GM12878 (cell line): Measurements from ENCODE around the gene TTC16. TPM values are rescaled to one million over a fixed set of nuclear protein-coding genes. Genes with fewer than 3 reads are reported as not detected.

Experiments used
- ATAC-seq: fragments of 200-7000 bp; cut with Tn5 transposase; 3 replicates; pipeline ENCODE4 v1.9.1; 2020; ENCODE audit warnings: mild to moderate bottlenecking, moderate library complexity
- BruUV-seq: library from RNA; stranded (reverse); fragments of 400-500 nt; replicated peaks from 2 replicates; lab custom pipeline; 2021; lab: Mats Ljungman, UMichigan
- CTCF ChIA-PET: fragments of 300-600 bp; sonication (Branson Sonifier 250); formaldehyde crosslinking; extraction: SDS; loops from one replicate; lab custom pipeline; 2021; ENCODE audit warnings: inconsistent platforms; lab: Yijun Ruan, JAX
- POLR2A ChIA-PET: fragments of 350-600 bp; formaldehyde crosslinking; extraction: SDS; loops from one replicate; lab custom pipeline; 2021; ENCODE audit warnings: inconsistent platforms; lab: Charles Lee
- RAD21 ChIA-PET: fragments of 300-600 bp; sonication (Branson Sonifier 250); formaldehyde crosslinking; loops from one replicate; lab custom pipeline; 2023; ENCODE audit warnings: antibody characterized with exemption; ENCODE audit not compliant: unreplicated experiment; lab: Charles Lee
- SMC1A ChIA-PET: fragments of 300-600 bp; sonication (Branson Sonifier 250); formaldehyde crosslinking; loops from one replicate; lab custom pipeline; 2023; ENCODE audit not compliant: unreplicated experiment, uncharacterized antibody; lab: Charles Lee
- DNase-seq: peaks from one replicate; pipeline ENCODE4 v3.0.0-alpha.2; 2011; ENCODE audit warnings: low read depth, low spot score
- FAIRE-seq: peaks from 3 replicates; lab custom pipeline; 2011; peaks lifted over from hg19 to GRCh38; lab: Jason Lieb, UNC
- H2AFZ ChIP-seq: 2 replicates; pipeline ENCODE4 v1.6.0; 2011; ENCODE audit warnings: low read depth, low read length, control low read depth; ENCODE audit not compliant: control insufficient read depth
- H3K27ac ChIP-seq: 2 replicates; pipeline ENCODE4 v1.5.1; 2011; ENCODE audit warnings: control low read depth; ENCODE audit not compliant: control insufficient read depth, insufficient read depth
- H3K27me3 ChIP-seq, 2 experiments: replicated peaks in 1 of 2; 2 replicates each; pipeline versions ENCODE4 v1.6.0 to v1.6.1; 2011; ENCODE audit warnings: low read length in 1 of 2; ENCODE audit not compliant: control insufficient read depth in 2 of 2, insufficient read depth in 2 of 2
- H3K36me3 ChIP-seq, 2 experiments: 2 replicates each; pipeline ENCODE4 v1.5.1; 2011; ENCODE audit warnings: low read length in 1 of 2; ENCODE audit not compliant: control insufficient read depth in 2 of 2, insufficient read depth in 2 of 2
- H3K4me1 ChIP-seq: 2 replicates; pipeline ENCODE4 v1.6.1; 2011; ENCODE audit warnings: mild to moderate bottlenecking, low read length, moderate library complexity, mixed read lengths; ENCODE audit not compliant: control insufficient read depth, insufficient read depth
- H3K4me2 ChIP-seq: 2 replicates; pipeline ENCODE4 v1.6.0; 2011; ENCODE audit warnings: control low read depth; ENCODE audit not compliant: control insufficient read depth, insufficient read depth
- H3K4me3 ChIP-seq: fragments of 200-600 bp; sonication (generic); 2 replicates; pipeline ENCODE4 v1.5.1; 2016
- H3K79me2 ChIP-seq: 2 replicates; pipeline ENCODE4 v1.6.0; 2011; ENCODE audit warnings: low read length; ENCODE audit not compliant: control insufficient read depth, insufficient read depth
- H3K9ac ChIP-seq: 2 replicates; pipeline ENCODE4 v1.8.0; 2011; ENCODE audit warnings: low read length, control low read depth, mixed read lengths; ENCODE audit not compliant: control insufficient read depth, insufficient read depth
- H3K9me3 ChIP-seq: replicated peaks from 3 replicates; pipeline ENCODE4 v1.5.1; 2011; ENCODE audit warnings: mild to moderate bottlenecking, low read length; ENCODE audit not compliant: control insufficient read depth, insufficient read depth
- H4K20me1 ChIP-seq: 2 replicates; pipeline ENCODE4 v1.6.0; 2011; ENCODE audit not compliant: control insufficient read depth, insufficient read depth
- CREB1 ChIP-seq: IDR thresholded peaks from 2 replicates; pipeline ENCODE4 v1.6.1; 2012; ENCODE audit warnings: low read depth, mild to moderate bottlenecking, inconsistent platforms
- IRF4 ChIP-seq: IDR thresholded peaks from 2 replicates; pipeline ENCODE4 v1.6.1; 2011; ENCODE audit warnings: low read depth, low read length
- MYC ChIP-seq: IDR thresholded peaks from 2 replicates; pipeline ENCODE4 v1.6.1; 2011; ENCODE audit warnings: mild to moderate bottlenecking, low read length, moderate library complexity, inconsistent platforms; ENCODE audit not compliant: insufficient read depth, insufficient replicate concordance, insufficient read length, severe bottlenecking
- NBN ChIP-seq: fragments of 450-650 bp; IDR thresholded peaks from 2 replicates; pipeline ENCODE4 v1.6.1; 2016
- NRF1 ChIP-seq: conservative IDR thresholded peaks from 2 replicates; pipeline ENCODE4 v1.6.1; 2011; ENCODE audit warnings: mild to moderate bottlenecking, low read depth, low read length, improper control_type of control experiment
- RAD51 ChIP-seq: fragments of 450-650 bp; IDR thresholded peaks from 2 replicates; pipeline ENCODE4 v1.6.1; 2016; ENCODE audit warnings: moderate library complexity, mild to moderate bottlenecking, inconsistent platforms
- SKIL ChIP-seq: fragments of 450-650 bp; IDR thresholded peaks from 2 replicates; pipeline ENCODE4 v1.6.1; 2017; ENCODE audit warnings: mild to moderate bottlenecking, low read depth, inconsistent platforms; ENCODE audit not compliant: poor library complexity, severe bottlenecking
- SREBF2 ChIP-seq: IDR thresholded peaks from 2 replicates; pipeline ENCODE4 v1.6.1; 2012; ENCODE audit warnings: mild to moderate bottlenecking, low read length
- TCF7 ChIP-seq: IDR thresholded peaks from 2 replicates; pipeline ENCODE4 v1.6.1; 2014; ENCODE audit warnings: antibody characterized with exemption, borderline replicate concordance
- YBX1 ChIP-seq: fragments of 450-650 bp; IDR thresholded peaks from 2 replicates; pipeline ENCODE4 v1.6.1; 2016; ENCODE audit warnings: antibody characterized with exemption
- ZNF622 ChIP-seq: fragments of 450-650 bp; IDR thresholded peaks from 2 replicates; pipeline ENCODE4 v1.6.1; 2017; ENCODE audit warnings: mild to moderate bottlenecking, inconsistent platforms
- ZSCAN29 ChIP-seq: fragments of 450-650 bp; IDR thresholded peaks from 2 replicates; pipeline ENCODE4 v1.6.1; 2017; ENCODE audit warnings: mild to moderate bottlenecking, moderate library complexity
- WGBS: methylation state at CpG from one replicate; pipeline ENCODE4 v1.1.6; 2016; ENCODE audit warnings: low lambda C conversion rate; ENCODE audit not compliant: insufficient replicate concordance, insufficient coverage; ENCODE audit errors: missing lambda C conversion rate; 5-methylcytosine and 5-hydroxymethylcytosine counted together
- in situ Hi-C: fragments of 300-500 bp; cut with MboI; formaldehyde crosslinking; loops from 9 replicates; pipeline ENCODE4 v1.14.3; 2018; ENCODE audit warnings: mixed read lengths
- intact Hi-C: fragments of 100-400 bp; cut with micrococcal nuclease; formaldehyde crosslinking; loops from one replicate; pipeline ENCODE4 v1.14.2; 2022; ENCODE audit not compliant: unreplicated experiment
- polyA plus RNA-seq, 11 experiments: library from polyadenylated mRNA; depleted of rRNA in 4 of 11; unstranded in 6 of 11; stranded (reverse) in 5 of 11; fragments of >200 nt; fragmentation: Nextera tagmentation in 4 of 11; fragmentation: Illumina TruSeq in 1 of 11; extraction: Ambion mirVana in 4 of 11; extraction: Trizol in 1 of 11; gene quantifications; 1 replicate in 1 of 11; 2 replicates in 10 of 11; pipeline versions ENCODE4 v1.2.1 to v1.2.3, GENCODE V29; 2011 to 2016; ENCODE audit warnings: inconsistent platforms in 2 of 11, missing spikeins in 2 of 11, low read depth in 1 of 11
- total RNA-seq, 4 experiments: library from RNA; depleted of rRNA in 3 of 4; stranded (reverse); fragments of >200 nt in 3 of 4; fragmentation: Illumina TruSeq in 1 of 4; extraction: Trizol in 1 of 4; gene quantifications; 2 replicates each; pipeline versions ENCODE4 v1.2.1 to v1.2.3, GENCODE V29; 2013 to 2021
- TF ChIP-seq, protein P1 (sequence below): fragments of 450-650 bp; IDR thresholded peaks from 2 replicates; pipeline ENCODE4 v1.6.1; 2016; ENCODE audit warnings: mild to moderate bottlenecking, moderate library complexity, borderline replicate concordance
- TF ChIP-seq, protein P2 (sequence below): fragments of 450-650 bp; IDR thresholded peaks from 2 replicates; pipeline ENCODE4 v1.6.1; 2018; ENCODE audit warnings: borderline replicate concordance, mild to moderate bottlenecking; ENCODE audit not compliant: partially characterized antibody

The TTC16 gene
- total and polyA plus RNA-seq, 10 of the 15 experiments (the other 5 are each of a cell fraction or from before 2014, with no cell fraction given): 0.03 TPM; not detected in 9

- TF ChIP-seq ZSCAN29 (no peak), YBX1 (no peak), MYC (no peak)
Observed at GRCh38 chr9:127729522-127730256, 13.8 kb downstream of the TTC16 start (continued).

DNA sequence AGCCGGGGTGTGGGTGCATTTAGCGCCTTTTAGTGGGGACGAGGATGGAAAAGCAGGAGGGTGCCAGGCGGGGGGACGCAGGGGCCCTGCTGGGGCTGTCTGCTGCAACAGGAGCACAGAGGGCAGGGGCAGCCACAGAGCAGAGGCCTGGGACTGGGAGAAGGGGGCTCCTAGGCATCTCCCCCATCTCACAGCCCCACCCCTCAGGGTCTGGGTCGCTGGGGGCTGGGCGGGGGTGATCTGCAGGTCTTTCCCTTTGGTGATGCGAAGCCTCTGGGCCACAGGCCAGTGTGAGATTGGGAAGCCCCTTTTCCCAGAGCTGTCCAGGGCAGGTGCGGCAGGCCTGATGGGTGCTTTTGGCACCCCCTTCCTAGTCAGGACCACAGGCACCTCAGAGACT, 14.4 kb downstream of the TTC16 start:
- no peak overlapping the region for H3K9ac ChIP-seq
- in situ Hi-C loops (loop anchor here (5.0 kb wide), 2 partner anchors 138 to 228 kb away; no protein-coding TSS in a partner anchor), intact Hi-C loops (no loop called here)
- FAIRE-seq (no peak), ATAC-seq (no peak), DNase-seq (no peak)
- no peaks in the 10 kb centered on the region for H4K20me1 ChIP-seq
- H3K27ac ChIP-seq: no peak overlapping the region
- ChIA-PET SMC1A (no interaction called here), CTCF (interaction anchor here (2.0 to 2.6 kb wide), 2 partner anchors 140 kb away, joined by 6 to 9 read pairs; no protein-coding TSS in a partner anchor), POLR2A (no interaction called here), RAD21 (interaction anchor here (0.5 kb wide), 1 partner anchor 130 kb away, joined by 3 read pairs; no protein-coding TSS in a partner anchor)
- peaks cover 6% of the 10 kb centered on the region for H3K4me1 ChIP-seq
- H3K79me2 ChIP-seq: no peaks in the 10 kb centered on the region
- no peaks in the 10 kb centered on the region for H3K27me3 ChIP-seq
- no peaks in the 10 kb centered on the region for H3K9me3 ChIP-seq
- no peak overlapping the region for H2AFZ ChIP-seq
- H3K4me3 ChIP-seq: no peak overlapping the region
- H3K4me2 ChIP-seq: no peak overlapping the region
- WGBS: 61% methylated on average over 9 of the region's 9 CpGs
- BruUV-seq: no TSS peak
- no peaks in the 10 kb centered on the region for H3K36me3 ChIP-seq
- TF ChIP-seq ZNF622 (no peak), TCF7 (no peak), SKIL (no peak), CREB1 (no peak), NBN (no peak), SREBF2 (no peak), RAD51 (no peak), NRF1 (no peak), IRF4 (no peak)
- TF ChIP-seq, protein P1, sequence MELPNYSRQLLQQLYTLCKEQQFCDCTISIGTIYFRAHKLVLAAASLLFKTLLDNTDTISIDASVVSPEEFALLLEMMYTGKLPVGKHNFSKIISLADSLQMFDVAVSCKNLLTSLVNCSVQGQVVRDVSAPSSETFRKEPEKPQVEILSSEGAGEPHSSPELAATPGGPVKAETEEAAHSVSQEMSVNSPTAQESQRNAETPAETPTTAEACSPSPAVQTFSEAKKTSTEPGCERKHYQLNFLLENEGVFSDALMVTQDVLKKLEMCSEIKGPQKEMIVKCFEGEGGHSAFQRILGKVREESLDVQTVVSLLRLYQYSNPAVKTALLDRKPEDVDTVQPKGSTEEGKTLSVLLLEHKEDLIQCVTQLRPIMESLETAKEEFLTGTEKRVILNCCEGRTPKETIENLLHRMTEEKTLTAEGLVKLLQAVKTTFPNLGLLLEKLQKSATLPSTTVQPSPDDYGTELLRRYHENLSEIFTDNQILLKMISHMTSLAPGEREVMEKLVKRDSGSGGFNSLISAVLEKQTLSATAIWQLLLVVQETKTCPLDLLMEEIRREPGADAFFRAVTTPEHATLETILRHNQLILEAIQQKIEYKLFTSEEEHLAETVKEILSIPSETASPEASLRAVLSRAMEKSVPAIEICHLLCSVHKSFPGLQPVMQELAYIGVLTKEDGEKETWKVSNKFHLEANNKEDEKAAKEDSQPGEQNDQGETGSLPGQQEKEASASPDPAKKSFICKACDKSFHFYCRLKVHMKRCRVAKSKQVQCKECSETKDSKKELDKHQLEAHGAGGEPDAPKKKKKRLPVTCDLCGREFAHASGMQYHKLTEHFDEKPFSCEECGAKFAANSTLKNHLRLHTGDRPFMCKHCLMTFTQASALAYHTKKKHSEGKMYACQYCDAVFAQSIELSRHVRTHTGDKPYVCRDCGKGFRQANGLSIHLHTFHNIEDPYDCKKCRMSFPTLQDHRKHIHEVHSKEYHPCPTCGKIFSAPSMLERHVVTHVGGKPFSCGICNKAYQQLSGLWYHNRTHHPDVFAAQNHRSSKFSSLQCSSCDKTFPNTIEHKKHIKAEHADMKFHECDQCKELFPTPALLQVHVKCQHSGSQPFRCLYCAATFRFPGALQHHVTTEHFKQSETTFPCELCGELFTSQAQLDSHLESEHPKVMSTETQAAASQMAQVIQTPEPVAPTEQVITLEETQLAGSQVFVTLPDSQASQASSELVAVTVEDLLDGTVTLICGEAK: no peak
- TF ChIP-seq, protein P2, sequence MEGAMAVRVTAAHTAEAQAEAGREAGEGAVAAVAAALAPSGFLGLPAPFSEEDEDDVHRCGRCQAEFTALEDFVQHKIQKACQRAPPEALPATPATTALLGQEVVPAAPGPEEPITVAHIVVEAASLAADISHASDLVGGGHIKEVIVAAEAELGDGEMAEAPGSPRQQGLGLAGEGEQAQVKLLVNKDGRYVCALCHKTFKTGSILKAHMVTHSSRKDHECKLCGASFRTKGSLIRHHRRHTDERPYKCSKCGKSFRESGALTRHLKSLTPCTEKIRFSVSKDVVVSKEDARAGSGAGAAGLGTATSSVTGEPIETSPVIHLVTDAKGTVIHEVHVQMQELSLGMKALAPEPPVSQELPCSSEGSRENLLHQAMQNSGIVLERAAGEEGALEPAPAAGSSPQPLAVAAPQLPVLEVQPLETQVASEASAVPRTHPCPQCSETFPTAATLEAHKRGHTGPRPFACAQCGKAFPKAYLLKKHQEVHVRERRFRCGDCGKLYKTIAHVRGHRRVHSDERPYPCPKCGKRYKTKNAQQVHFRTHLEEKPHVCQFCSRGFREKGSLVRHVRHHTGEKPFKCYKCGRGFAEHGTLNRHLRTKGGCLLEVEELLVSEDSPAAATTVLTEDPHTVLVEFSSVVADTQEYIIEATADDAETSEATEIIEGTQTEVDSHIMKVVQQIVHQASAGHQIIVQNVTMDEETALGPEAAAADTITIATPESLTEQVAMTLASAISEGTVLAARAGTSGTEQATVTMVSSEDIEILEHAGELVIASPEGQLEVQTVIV: no peak
